Measurements from ENCODE around the gene TM9SF3.

TM9SF3 gene

GRCh38 chr10:96586419-96587263 lies at the start of gene TM9SF3:
Gene TM9SF3 (minus strand): TSS chr10:96587012. CDS start chr10:96586835, 177 bp downstream.
- peak; percentile 92 for DNase-seq (ENCODE audit: low read depth)

- no peak for DNase-seq (ENCODE audit: low read depth)
Observed at GRCh38 chr10:96636551-96636950, 49.7 kb upstream of the TM9SF3 start.

GRCh38 chr10:96632974-96633710 lies 46.3 kb upstream of the TM9SF3 start:
- no peak for DNase-seq (ENCODE audit: low read depth)

GRCh38 chr10:96627292-96627691 lies 40.5 kb upstream of the TM9SF3 start:
- DNase-seq (ENCODE audit: low read depth): no peak

GRCh38 chr10:96626795-96627194 lies 40.0 kb upstream of the TM9SF3 start:
- no peak for DNase-seq (ENCODE audit: low read depth)

GRCh38 chr10:96625173-96625572 lies 38.4 kb upstream of the TM9SF3 start:
- no peak for DNase-seq (ENCODE audit: low read depth)

- DNase-seq (ENCODE audit: low read depth): no peak
Observed at GRCh38 chr10:96622013-96622787, 35.4 kb upstream of the TM9SF3 start.

- no peak for DNase-seq (ENCODE audit: low read depth)
Observed at GRCh38 chr10:96619796-96620773, 33.3 kb upstream of the TM9SF3 start.

GRCh38 chr10:96619120-96619519 lies 32.3 kb upstream of the TM9SF3 start:
- no peak for DNase-seq (ENCODE audit: low read depth)

- DNase-seq (ENCODE audit: low read depth): no peak
Observed at GRCh38 chr10:96618653-96619052, 31.8 kb upstream of the TM9SF3 start.

GRCh38 chr10:96616961-96617360 lies 30.1 kb upstream of the TM9SF3 start:
- no peak for DNase-seq (ENCODE audit: low read depth)

GRCh38 chr10:96614515-96614914 lies 27.7 kb upstream of the TM9SF3 start:
- no peak for DNase-seq (ENCODE audit: low read depth)

- no peak for DNase-seq (ENCODE audit: low read depth)
Observed at GRCh38 chr10:96613576-96613975, 26.8 kb upstream of the TM9SF3 start.

GRCh38 chr10:96612055-96612830 lies 25.4 kb upstream of the TM9SF3 start:
- DNase-seq (ENCODE audit: low read depth): no peak

- no peak for DNase-seq (ENCODE audit: low read depth)
Observed at GRCh38 chr10:96610817-96611216, 24.0 kb upstream of the TM9SF3 start.

- DNase-seq (ENCODE audit: low read depth): no peak
Observed at GRCh38 chr10:96609510-96609909, 22.7 kb upstream of the TM9SF3 start.

GRCh38 chr10:96608805-96609204 lies 22.0 kb upstream of the TM9SF3 start:
- no peak for DNase-seq (ENCODE audit: low read depth)

- no peak for DNase-seq (ENCODE audit: low read depth)
Observed at GRCh38 chr10:96608262-96608661, 21.4 kb upstream of the TM9SF3 start.

GRCh38 chr10:96606946-96607345 lies 20.1 kb upstream of the TM9SF3 start:
- no peak for DNase-seq (ENCODE audit: low read depth)

- DNase-seq (ENCODE audit: low read depth): no peak
Observed at GRCh38 chr10:96606216-96606615, 19.4 kb upstream of the TM9SF3 start.

- DNase-seq (ENCODE audit: low read depth): no peak
Observed at GRCh38 chr10:96600337-96600736, 13.5 kb upstream of the TM9SF3 start.

All from T-helper 22 cell (primary cell).